CD14-positive monocyte (primary cell): Measurements from ENCODE around the gene LDLRAD2. TPM values are rescaled to one million over a fixed set of nuclear protein-coding genes. Genes with fewer than 3 reads are reported as not detected.

ENCODE experiments used
- DNase-seq, 3 donors: peaks; one replicate each; pipeline ENCODE4 v3.0.0-alpha.2; 2011 to 2022
- H2AFZ ChIP-seq: 2 replicates; pipeline ENCODE4 v1.6.0; 2012; ENCODE audit warnings: mild to moderate bottlenecking, low read depth, low read length, inconsistent platforms; ENCODE audit not compliant: insufficient read depth, poor library complexity, severe bottlenecking
- H3K27ac ChIP-seq, 2 donors: 1 replicate in 1 of 2; 2 replicates in 1 of 2; pipeline ENCODE4 v1.5.1; 2012 to 2013; ENCODE audit warnings: low read length in 2 of 2, control low read depth in 1 of 2, inconsistent platforms in 1 of 2, low read depth in 1 of 2, mild to moderate bottlenecking in 1 of 2
- H3K27me3 ChIP-seq, 2 donors: one replicate each; pipeline versions ENCODE4 v1.6.0 to v1.6.1; 2011 to 2013; ENCODE audit warnings: low read length in 2 of 2; ENCODE audit not compliant: control insufficient read depth in 2 of 2, insufficient read depth in 2 of 2
- H3K36me3 ChIP-seq, 2 donors: replicated peaks in 1 of 2; 1 replicate in 1 of 2; 2 replicates in 1 of 2; pipeline versions ENCODE4 v1.5.1 to v1.6.1; 2012 to 2013; ENCODE audit warnings: low read length in 2 of 2, control low read depth in 1 of 2, inconsistent platforms in 1 of 2, mild to moderate bottlenecking in 1 of 2; ENCODE audit not compliant: insufficient read depth in 2 of 2, control insufficient read depth in 1 of 2
- H3K4me1 ChIP-seq, 2 donors: 1 replicate in 1 of 2; 2 replicates in 1 of 2; pipeline versions ENCODE4 v1.5.1 to v1.6.1; 2012 to 2013; ENCODE audit warnings: low read length in 2 of 2, control low read depth in 1 of 2, inconsistent platforms in 1 of 2, mild to moderate bottlenecking in 1 of 2, moderate library complexity in 1 of 2; ENCODE audit not compliant: insufficient read depth in 2 of 2, control insufficient read depth in 1 of 2
- H3K4me2 ChIP-seq: replicated peaks from 2 replicates; pipeline ENCODE3; 2012; ENCODE audit warnings: low read length, moderate library complexity, mild to moderate bottlenecking; ENCODE audit not compliant: poor library complexity, severe bottlenecking; ENCODE audit errors: extremely low read depth
- H3K4me3 ChIP-seq, 3 experiments: fragments of 200-600 bp in 1 of 3; sonication (generic) in 1 of 3; replicated peaks in 1 of 3; 1 replicate in 2 of 3; 2 replicates in 1 of 3; pipeline ENCODE4 v1.5.1; 2011 to 2013; ENCODE audit warnings: low read length in 3 of 3, mild to moderate bottlenecking in 3 of 3, control low read depth in 2 of 3, low read depth in 2 of 3, inconsistent platforms in 1 of 3, moderate library complexity in 1 of 3
- H3K79me2 ChIP-seq: 2 replicates; pipeline ENCODE4 v1.6.0; 2012; ENCODE audit warnings: mild to moderate bottlenecking, control low read depth, inconsistent platforms, low read length, moderate library complexity; ENCODE audit not compliant: insufficient read depth
- H3K9ac ChIP-seq: 2 replicates; pipeline ENCODE4 v1.6.0; 2017; ENCODE audit warnings: low read length, mild to moderate bottlenecking; ENCODE audit not compliant: insufficient read depth, poor library complexity, severe bottlenecking
- H3K9me3 ChIP-seq, 2 donors: replicated peaks in 1 of 2; 1 replicate in 1 of 2; 2 replicates in 1 of 2; pipeline versions ENCODE4 v1.5.1 to v1.6.1; 2012 to 2013; ENCODE audit warnings: low read length in 2 of 2, control low read depth in 1 of 2; ENCODE audit not compliant: control insufficient read depth in 1 of 2, insufficient read depth in 1 of 2
- H4K20me1 ChIP-seq: 2 replicates; pipeline ENCODE4 v1.6.0; 2012; ENCODE audit warnings: mild to moderate bottlenecking, low read length, control low read depth, moderate library complexity; ENCODE audit not compliant: insufficient read depth
- H3K27ac Mint-ChIP-seq, 7 donors: one replicate each; pipeline ENCODE4 v1.8.0; 2020; ENCODE audit warnings: mild to moderate bottlenecking in 7 of 7, mixed read lengths in 7 of 7, moderate library complexity in 6 of 7, inconsistent platforms in 2 of 7
- H3K27me3 Mint-ChIP-seq, 3 donors: one replicate each; pipeline ENCODE4 v1.8.0; 2021 to 2022; ENCODE audit warnings: low read depth in 3 of 3, mild to moderate bottlenecking in 3 of 3, mixed read lengths in 3 of 3, moderate library complexity in 3 of 3, inconsistent platforms in 1 of 3
- H3K36me3 Mint-ChIP-seq, 2 donors: one replicate each; pipeline ENCODE4 v1.8.0; 2020; ENCODE audit warnings: mixed read lengths in 2 of 2, inconsistent platforms in 1 of 2, mild to moderate bottlenecking in 1 of 2
- H3K4me1 Mint-ChIP-seq: one replicate; pipeline ENCODE4 v1.8.0; 2020; ENCODE audit warnings: mild to moderate bottlenecking, mixed read lengths
- H3K4me3 Mint-ChIP-seq, 2 donors: one replicate each; pipeline ENCODE4 v1.8.0; 2020; ENCODE audit warnings: mild to moderate bottlenecking in 2 of 2, mixed read lengths in 2 of 2, moderate library complexity in 1 of 2
- H3K9me3 Mint-ChIP-seq, 7 donors: one replicate each; pipeline ENCODE4 v1.8.0; 2020 to 2022; ENCODE audit warnings: mixed read lengths in 7 of 7, mild to moderate bottlenecking in 6 of 7, moderate library complexity in 6 of 7, inconsistent platforms in 2 of 7
- WGBS: methylation state at CpG from one replicate; pipeline ENCODE4 v1.1.5; 2013; ENCODE audit warnings: missing lambda C conversion rate; ENCODE audit not compliant: insufficient coverage; 5-methylcytosine and 5-hydroxymethylcytosine counted together
- intact Hi-C, 2 donors: fragments of 100-400 bp; cut with micrococcal nuclease; formaldehyde crosslinking; loops; one replicate each; pipeline versions ENCODE4 v1.15.0 to v1.15.1; 2023
- polyA plus RNA-seq, 3 donors: library from polyadenylated mRNA; depleted of rRNA in 1 of 3; unstranded in 2 of 3; stranded (reverse) in 1 of 3; fragments of 300-500 nt in 2 of 3; fragments of >200 nt in 1 of 3; fragmentation: Illumina TruSeq in 2 of 3; gene quantifications; 1 replicate in 2 of 3; 2 replicates in 1 of 3; pipeline ENCODE4 v1.2.3, GENCODE V29; 2012 to 2021
- TF ChIP-seq, protein P1 (sequence below): fragments of 200-600 bp; IDR thresholded peaks from one replicate; pipeline ENCODE4 v1.8.0; 2022; ENCODE audit warnings: antibody characterized with exemption, mild to moderate bottlenecking

The LDLRAD2 gene
- polyA plus RNA-seq, 3 donors: 0.63 TPM; not detected in 2

GRCh38 chr1:21840981-21841380, 28.9 kb downstream of the LDLRAD2 start:
- Histone ChIP-seq H2AFZ (no peak overlapping the region), H3K9ac (no peak overlapping the region), H3K4me2 (no peak overlapping the region), H3K79me2 (no peaks in the 10 kb centered on the region), H4K20me1 (no peaks in the 10 kb centered on the region), H3K9me3 (no peaks in the 10 kb centered on the region), H3K36me3 (no peaks in the 10 kb centered on the region), H3K4me3 (no peak overlapping the region), H3K27me3 (no peaks in the 10 kb centered on the region), H3K4me1 (no peaks in the 10 kb centered on the region), H3K27ac (no peak overlapping the region)
- peak overlapping the region in 1 of 7 donors; percentile 55 for H3K27ac Mint-ChIP-seq
- H3K9me3 Mint-ChIP-seq: no peaks in the 10 kb centered on the region
- 93% methylated on average over 10 of the region's 13 CpGs for WGBS
- TF ChIP-seq, protein P1, sequence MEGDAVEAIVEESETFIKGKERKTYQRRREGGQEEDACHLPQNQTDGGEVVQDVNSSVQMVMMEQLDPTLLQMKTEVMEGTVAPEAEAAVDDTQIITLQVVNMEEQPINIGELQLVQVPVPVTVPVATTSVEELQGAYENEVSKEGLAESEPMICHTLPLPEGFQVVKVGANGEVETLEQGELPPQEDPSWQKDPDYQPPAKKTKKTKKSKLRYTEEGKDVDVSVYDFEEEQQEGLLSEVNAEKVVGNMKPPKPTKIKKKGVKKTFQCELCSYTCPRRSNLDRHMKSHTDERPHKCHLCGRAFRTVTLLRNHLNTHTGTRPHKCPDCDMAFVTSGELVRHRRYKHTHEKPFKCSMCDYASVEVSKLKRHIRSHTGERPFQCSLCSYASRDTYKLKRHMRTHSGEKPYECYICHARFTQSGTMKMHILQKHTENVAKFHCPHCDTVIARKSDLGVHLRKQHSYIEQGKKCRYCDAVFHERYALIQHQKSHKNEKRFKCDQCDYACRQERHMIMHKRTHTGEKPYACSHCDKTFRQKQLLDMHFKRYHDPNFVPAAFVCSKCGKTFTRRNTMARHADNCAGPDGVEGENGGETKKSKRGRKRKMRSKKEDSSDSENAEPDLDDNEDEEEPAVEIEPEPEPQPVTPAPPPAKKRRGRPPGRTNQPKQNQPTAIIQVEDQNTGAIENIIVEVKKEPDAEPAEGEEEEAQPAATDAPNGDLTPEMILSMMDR: no peak
- intact Hi-C loops: no loop called here
- H3K36me3 Mint-ChIP-seq: no peaks in the 10 kb centered on the region
- no peak for DNase-seq
- H3K27me3 Mint-ChIP-seq: peaks cover 0 to 2% (median 2%) of the 10 kb centered on the region in 3 donors
- no peaks in the 10 kb centered on the region for H3K4me1 Mint-ChIP-seq
- no peak overlapping the region for H3K4me3 Mint-ChIP-seq

DNA sequence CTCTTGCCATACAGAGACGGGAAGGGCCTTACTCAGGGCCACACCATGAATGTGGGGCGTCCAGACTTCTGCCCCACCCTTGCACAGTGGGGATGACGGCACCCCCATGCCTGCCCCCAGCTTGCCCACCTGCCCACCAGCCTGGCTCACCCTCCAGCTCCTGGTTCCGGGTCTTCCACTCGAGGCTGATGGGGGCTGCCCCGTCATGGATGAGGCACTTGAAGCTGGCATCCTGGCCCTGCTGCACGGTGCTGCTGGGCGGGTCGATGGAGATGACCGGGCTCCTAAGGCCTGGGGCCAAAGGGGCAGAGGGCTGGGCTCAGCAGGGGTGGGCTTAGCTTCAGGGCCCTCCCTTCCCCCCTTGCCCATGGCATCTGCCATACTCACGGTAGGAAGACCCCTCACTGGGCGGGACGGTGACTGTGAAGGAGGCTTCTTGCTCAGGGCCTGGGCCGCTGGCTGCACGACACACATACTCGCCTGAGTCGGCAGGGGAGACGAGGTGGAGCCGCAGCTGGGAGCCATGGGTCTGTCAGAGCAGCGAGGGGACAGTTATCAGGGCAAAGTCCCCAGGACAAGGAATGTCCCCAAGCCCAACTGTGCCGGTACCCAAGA, 29.9 kb downstream of the LDLRAD2 start:
- no peak for DNase-seq
- no peaks in the 10 kb centered on the region for H4K20me1 ChIP-seq
- H3K4me1 ChIP-seq: no peaks in the 10 kb centered on the region
- no peak overlapping the region for H2AFZ ChIP-seq
- 98% methylated on average over 16 of the region's 21 CpGs for WGBS
- H3K36me3 Mint-ChIP-seq: no peaks in the 10 kb centered on the region
- H3K4me3 ChIP-seq: no peak overlapping the region
- no peak overlapping the region for H3K4me3 Mint-ChIP-seq
- TF ChIP-seq, protein P1: no peak
- H3K4me1 Mint-ChIP-seq: no peaks in the 10 kb centered on the region
- no peaks in the 10 kb centered on the region for H3K9me3 ChIP-seq
- H3K79me2 ChIP-seq: no peaks in the 10 kb centered on the region
- intact Hi-C loops: no loop called here
- H3K9me3 Mint-ChIP-seq: no peaks in the 10 kb centered on the region
- H3K4me2 ChIP-seq: no peak overlapping the region
- no peak overlapping the region for H3K27ac Mint-ChIP-seq
- no peak overlapping the region for H3K27ac ChIP-seq
- H3K36me3 ChIP-seq: no peaks in the 10 kb centered on the region
- H3K27me3 ChIP-seq: no peaks in the 10 kb centered on the region
- peaks cover 0 to 2% (median 2%) of the 10 kb centered on the region in 3 donors for H3K27me3 Mint-ChIP-seq
- H3K9ac ChIP-seq: no peak overlapping the region
